Measurements from ENCODE around the gene FAM124B.
A peak's percentile ranks its signal among the peaks of the same experiment; 100 is the strongest.
"Not testable (repeated sequence)": the region's sequence is repeated elsewhere in the genome, so short reads cannot be mapped to it uniquely, and the experiment has no call there.

The FAM124B gene

GRCh38 chr2:224412141-224413015 is 10.5 kb upstream of the FAM124B start:
- DNase-seq: no peak

- no peak for DNase-seq
Observed at GRCh38 chr2:224410946-224411561, 9.1 kb upstream of the FAM124B start.

- DNase-seq: no peak
Observed at GRCh38 chr2:224408676-224409075, 6.8 kb upstream of the FAM124B start.

GRCh38 chr2:224407241-224407701 is 5.4 kb upstream of the FAM124B start:
- DNase-seq: no peak

GRCh38 chr2:224405841-224406370 is 4.0 kb upstream of the FAM124B start:
- DNase-seq: no peak

- DNase-seq: peak; percentile 66
Observed at GRCh38 chr2:224405412-224405811, 3.5 kb upstream of the FAM124B start.

- DNase-seq: no peak
Observed at GRCh38 chr2:224404796-224405195, 2.9 kb upstream of the FAM124B start.

- DNase-seq: no peak
Observed at GRCh38 chr2:224403657-224404056, 1.8 kb upstream of the FAM124B start.

GRCh38 chr2:224400886-224401632 is 848 bp downstream of the FAM124B start:
- DNase-seq: peak; percentile 73

- no peak for DNase-seq
Observed at GRCh38 chr2:224400174-224400810, 1.6 kb downstream of the FAM124B start.

- DNase-seq: no peak
Observed at GRCh38 chr2:224398289-224398688, 3.6 kb downstream of the FAM124B start.

GRCh38 chr2:224397100-224397499 is 4.8 kb downstream of the FAM124B start:
- not testable (repeated sequence) for DNase-seq

- DNase-seq: peak; percentile 27
Observed at GRCh38 chr2:224395620-224396390, 6.1 kb downstream of the FAM124B start.

GRCh38 chr2:224393157-224393872 is 8.6 kb downstream of the FAM124B start:
- DNase-seq: peak; percentile 79

GRCh38 chr2:224392545-224392944 is 9.4 kb downstream of the FAM124B start:
- peak; percentile 75 for DNase-seq

GRCh38 chr2:224389317-224389716 is 12.6 kb downstream of the FAM124B start:
- DNase-seq: no peak

GRCh38 chr2:224386876-224387275 is 15.0 kb downstream of the FAM124B start:
- DNase-seq: no peak

GRCh38 chr2:224382973-224383555 is 18.8 kb downstream of the FAM124B start:
- DNase-seq: no peak

GRCh38 chr2:224382280-224382647 is 19.6 kb downstream of the FAM124B start:
- not testable (repeated sequence) for DNase-seq

- peak; percentile 63 for DNase-seq
Observed at GRCh38 chr2:224381521-224382279, 20.2 kb downstream of the FAM124B start.

Measured in hematopoietic multipotent progenitor cell treated with erythropoietin and hydrocortisone succinate and interleukin-3 and kit ligand, for 4 days (in vitro differentiated cells).